Measurements from ENCODE around the gene KIF18A. TPM values are rescaled to one million over a fixed set of nuclear protein-coding genes. Genes with fewer than 3 reads are reported as not detected.

Gene KIF18A
- total and polyA plus RNA-seq, 9 of the 15 experiments (the other 6 are each of a cell fraction or from before 2014, with no cell fraction given), result 15.1 to 36.1 (median 24.3) TPM

DNA sequence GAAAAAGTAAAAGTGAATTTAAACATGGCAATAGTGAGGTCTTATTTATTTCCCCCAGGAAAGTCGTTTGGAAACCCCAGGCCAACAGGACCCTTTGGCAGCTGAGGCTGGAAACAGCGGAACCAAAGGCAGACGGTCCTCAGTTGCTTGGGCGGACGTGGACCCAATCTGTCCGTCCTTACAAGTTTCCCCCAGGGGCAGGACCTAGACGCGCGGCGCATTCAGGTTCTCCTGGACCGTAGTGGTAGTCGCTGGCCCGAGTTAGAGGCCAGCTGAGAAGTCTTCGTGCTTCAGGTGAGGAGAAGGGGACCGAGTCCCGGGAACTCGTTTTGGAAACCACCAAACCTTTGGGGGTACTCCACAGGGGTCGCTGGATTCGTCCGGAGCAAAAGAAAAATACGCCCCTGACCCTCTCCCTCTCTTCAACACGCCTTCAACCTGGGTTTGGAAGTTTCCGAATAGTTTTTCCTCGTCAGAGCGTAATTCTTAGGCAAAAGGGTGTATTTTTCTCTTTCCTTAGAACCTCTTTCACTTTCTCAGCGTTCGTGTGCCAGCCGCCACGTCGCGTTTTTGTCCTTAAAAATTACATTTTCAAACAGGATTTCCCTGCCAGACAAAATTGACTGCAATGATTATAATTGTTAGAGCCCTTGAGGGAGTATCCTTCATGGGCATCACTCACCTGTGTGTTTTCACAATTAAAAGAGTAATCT, 2.3 kb upstream of the KIF18A start (continued):
- TF ChIP-seq, protein P1, sequence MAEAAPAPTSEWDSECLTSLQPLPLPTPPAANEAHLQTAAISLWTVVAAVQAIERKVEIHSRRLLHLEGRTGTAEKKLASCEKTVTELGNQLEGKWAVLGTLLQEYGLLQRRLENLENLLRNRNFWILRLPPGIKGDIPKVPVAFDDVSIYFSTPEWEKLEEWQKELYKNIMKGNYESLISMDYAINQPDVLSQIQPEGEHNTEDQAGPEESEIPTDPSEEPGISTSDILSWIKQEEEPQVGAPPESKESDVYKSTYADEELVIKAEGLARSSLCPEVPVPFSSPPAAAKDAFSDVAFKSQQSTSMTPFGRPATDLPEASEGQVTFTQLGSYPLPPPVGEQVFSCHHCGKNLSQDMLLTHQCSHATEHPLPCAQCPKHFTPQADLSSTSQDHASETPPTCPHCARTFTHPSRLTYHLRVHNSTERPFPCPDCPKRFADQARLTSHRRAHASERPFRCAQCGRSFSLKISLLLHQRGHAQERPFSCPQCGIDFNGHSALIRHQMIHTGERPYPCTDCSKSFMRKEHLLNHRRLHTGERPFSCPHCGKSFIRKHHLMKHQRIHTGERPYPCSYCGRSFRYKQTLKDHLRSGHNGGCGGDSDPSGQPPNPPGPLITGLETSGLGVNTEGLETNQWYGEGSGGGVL (CRISPR knock-in tag; IDR thresholded peaks at IDR 0.05), result no peak
- TF ChIP-seq YBX1 (IDR thresholded peaks at IDR 0.05) (no peak), NELFE (IDR thresholded peaks at IDR 0.05; ENCODE audit: insufficient read depth, insufficient read length) (no peak), SOX6 (IDR thresholded peaks at IDR 0.05) (peak; percentile 47; the same call in 1 of the 2 replicates), U2AF2 (optimal IDR thresholded peaks at IDR 0.05; ENCODE audit: low read depth, low read length) (no peak), HMGN3 (IDR thresholded peaks at IDR 0.05; ENCODE audit: borderline replicate concordance, extremely low read depth, insufficient read length, low read depth, low read length) (no peak), ZSCAN32 (CRISPR knock-in tag; IDR thresholded peaks at IDR 0.05) (no peak), MEF2D (tag; conservative IDR thresholded peaks at IDR 0.05; ENCODE audit: low read depth) (no peak), PHF20 (IDR thresholded peaks at IDR 0.05; ENCODE audit: partially characterized antibody) (peak; percentile 99), RBBP5 (IDR thresholded peaks at IDR 0.05; ENCODE audit: borderline replicate concordance, insufficient read depth, low read length, poor library complexity, severe bottlenecking) (peak; percentile 100), MECOM (CRISPR knock-in tag; IDR thresholded peaks at IDR 0.05) (no peak), HDAC3 (IDR thresholded peaks at IDR 0.05; ENCODE audit: borderline replicate concordance, partially characterized antibody) (no peak), TCFL5 (CRISPR knock-in tag; conservative IDR thresholded peaks at IDR 0.05) (no peak), MTF1 (CRISPR knock-in tag; IDR thresholded peaks at IDR 0.05; ENCODE audit: borderline replicate concordance) (no peak), SMAD1 (IDR thresholded peaks at IDR 0.05; ENCODE audit: low read depth, low read length, partially characterized antibody) (no peak), HDAC2 (IDR thresholded peaks at IDR 0.05) (peak; percentile 71; the same call in 1 of the 2 replicates)
- TF ChIP-seq, protein P2, sequence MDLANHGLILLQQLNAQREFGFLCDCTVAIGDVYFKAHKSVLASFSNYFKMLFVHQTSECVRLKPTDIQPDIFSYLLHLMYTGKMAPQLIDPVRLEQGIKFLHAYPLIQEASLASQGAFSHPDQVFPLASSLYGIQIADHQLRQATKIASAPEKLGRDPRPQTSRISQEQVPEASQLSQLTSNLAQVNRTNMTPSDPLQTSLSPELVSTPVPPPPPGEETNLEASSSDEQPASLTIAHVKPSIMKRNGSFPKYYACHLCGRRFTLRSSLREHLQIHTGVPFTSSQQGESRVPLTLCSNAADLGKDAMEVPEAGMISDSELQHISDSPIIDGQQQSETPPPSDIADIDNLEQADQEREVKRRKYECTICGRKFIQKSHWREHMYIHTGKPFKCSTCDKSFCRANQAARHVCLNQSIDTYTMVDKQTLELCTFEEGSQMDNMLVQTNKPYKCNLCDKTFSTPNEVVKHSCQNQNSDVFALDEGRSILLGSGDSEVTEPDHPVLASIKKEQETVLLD (IDR thresholded peaks at IDR 0.05), result peak; percentile 47; the same call in 1 of the 2 replicates
- TF ChIP-seq, protein P3, sequence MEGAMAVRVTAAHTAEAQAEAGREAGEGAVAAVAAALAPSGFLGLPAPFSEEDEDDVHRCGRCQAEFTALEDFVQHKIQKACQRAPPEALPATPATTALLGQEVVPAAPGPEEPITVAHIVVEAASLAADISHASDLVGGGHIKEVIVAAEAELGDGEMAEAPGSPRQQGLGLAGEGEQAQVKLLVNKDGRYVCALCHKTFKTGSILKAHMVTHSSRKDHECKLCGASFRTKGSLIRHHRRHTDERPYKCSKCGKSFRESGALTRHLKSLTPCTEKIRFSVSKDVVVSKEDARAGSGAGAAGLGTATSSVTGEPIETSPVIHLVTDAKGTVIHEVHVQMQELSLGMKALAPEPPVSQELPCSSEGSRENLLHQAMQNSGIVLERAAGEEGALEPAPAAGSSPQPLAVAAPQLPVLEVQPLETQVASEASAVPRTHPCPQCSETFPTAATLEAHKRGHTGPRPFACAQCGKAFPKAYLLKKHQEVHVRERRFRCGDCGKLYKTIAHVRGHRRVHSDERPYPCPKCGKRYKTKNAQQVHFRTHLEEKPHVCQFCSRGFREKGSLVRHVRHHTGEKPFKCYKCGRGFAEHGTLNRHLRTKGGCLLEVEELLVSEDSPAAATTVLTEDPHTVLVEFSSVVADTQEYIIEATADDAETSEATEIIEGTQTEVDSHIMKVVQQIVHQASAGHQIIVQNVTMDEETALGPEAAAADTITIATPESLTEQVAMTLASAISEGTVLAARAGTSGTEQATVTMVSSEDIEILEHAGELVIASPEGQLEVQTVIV (CRISPR knock-in tag; IDR thresholded peaks at IDR 0.05; ENCODE audit: borderline replicate concordance), result no peak
- TF ChIP-seq, protein P4, sequence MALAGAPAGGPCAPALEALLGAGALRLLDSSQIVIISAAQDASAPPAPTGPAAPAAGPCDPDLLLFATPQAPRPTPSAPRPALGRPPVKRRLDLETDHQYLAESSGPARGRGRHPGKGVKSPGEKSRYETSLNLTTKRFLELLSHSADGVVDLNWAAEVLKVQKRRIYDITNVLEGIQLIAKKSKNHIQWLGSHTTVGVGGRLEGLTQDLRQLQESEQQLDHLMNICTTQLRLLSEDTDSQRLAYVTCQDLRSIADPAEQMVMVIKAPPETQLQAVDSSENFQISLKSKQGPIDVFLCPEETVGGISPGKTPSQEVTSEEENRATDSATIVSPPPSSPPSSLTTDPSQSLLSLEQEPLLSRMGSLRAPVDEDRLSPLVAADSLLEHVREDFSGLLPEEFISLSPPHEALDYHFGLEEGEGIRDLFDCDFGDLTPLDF (CRISPR knock-in tag; IDR thresholded peaks at IDR 0.05), result no peak

All from K562 (cell line).